ENCODE results near the gene CHKB.

GRCh38 chr22:50627642-50628542, 45.2 kb upstream of the CHKB start, which contains the start of gene ARSA:
- peak; percentile 14; the same call in 1 of the 2 replicates for TF ChIP-seq SP2 (tag by site-specific recombination; IDR thresholded peaks at IDR 0.05)
- peak; percentile 59; the same call in 1 of the 2 replicates for TF ChIP-seq CTCF (tag by site-specific recombination; IDR thresholded peaks at IDR 0.05)
- TF ChIP-seq ZNF174 (tag by site-specific recombination; IDR thresholded peaks at IDR 0.05), result no peak
- no peak for TF ChIP-seq ZNF658 (tag by site-specific recombination; IDR thresholded peaks at IDR 0.05)
